ENCODE data around the gene USP44. TPM values are rescaled to one million over a fixed set of nuclear protein-coding genes. Genes with fewer than 3 reads are reported as not detected.

USP44 gene
- total and polyA plus RNA-seq, 7 donors: 0.11 to 0.34 (median 0.17) TPM

DNA sequence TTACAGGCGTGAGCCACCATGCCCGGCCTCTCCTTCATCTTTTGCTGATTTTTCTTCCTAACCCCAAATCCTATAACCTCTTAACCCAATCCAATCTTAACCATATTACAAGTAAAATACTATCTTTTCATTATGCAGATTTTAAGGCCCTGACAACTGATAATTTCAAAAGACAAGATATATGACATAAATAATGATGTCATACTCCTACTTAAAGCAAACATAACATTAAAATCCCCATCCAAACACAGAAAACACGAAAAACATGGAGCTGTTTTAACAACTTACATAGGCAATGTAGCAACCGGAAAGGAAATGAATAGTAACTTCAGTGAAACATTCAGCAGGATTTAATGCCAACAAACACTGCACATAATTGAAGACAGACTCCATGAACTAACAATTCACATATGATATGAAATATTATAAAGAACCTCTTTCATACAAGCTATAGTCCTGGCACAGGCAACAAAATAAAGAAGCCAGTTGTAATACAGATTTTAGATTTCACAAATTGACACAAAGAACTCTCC lies 21.5 kb downstream of the USP44 start:
- DNase-seq (no peak), ATAC-seq (no peak)
- Histone ChIP-seq H3K27me3 (ENCODE audit: insufficient read depth in 3 of 3, low read length in 2 of 3) (no peaks in the 10 kb centered on the region), H3K4me1 (no peaks in the 10 kb centered on the region), H3K9me3 (no peaks in the 10 kb centered on the region), H3K36me3 (ENCODE audit: insufficient read depth in 1 of 2, low read depth in 1 of 2) (no peaks in the 10 kb centered on the region), H3K27ac (no peak overlapping the region), H3K4me3 (no peak overlapping the region)
- TF ChIP-seq, protein P1, sequence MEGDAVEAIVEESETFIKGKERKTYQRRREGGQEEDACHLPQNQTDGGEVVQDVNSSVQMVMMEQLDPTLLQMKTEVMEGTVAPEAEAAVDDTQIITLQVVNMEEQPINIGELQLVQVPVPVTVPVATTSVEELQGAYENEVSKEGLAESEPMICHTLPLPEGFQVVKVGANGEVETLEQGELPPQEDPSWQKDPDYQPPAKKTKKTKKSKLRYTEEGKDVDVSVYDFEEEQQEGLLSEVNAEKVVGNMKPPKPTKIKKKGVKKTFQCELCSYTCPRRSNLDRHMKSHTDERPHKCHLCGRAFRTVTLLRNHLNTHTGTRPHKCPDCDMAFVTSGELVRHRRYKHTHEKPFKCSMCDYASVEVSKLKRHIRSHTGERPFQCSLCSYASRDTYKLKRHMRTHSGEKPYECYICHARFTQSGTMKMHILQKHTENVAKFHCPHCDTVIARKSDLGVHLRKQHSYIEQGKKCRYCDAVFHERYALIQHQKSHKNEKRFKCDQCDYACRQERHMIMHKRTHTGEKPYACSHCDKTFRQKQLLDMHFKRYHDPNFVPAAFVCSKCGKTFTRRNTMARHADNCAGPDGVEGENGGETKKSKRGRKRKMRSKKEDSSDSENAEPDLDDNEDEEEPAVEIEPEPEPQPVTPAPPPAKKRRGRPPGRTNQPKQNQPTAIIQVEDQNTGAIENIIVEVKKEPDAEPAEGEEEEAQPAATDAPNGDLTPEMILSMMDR (IDR thresholded peaks at IDR 0.05): no peak
- 84 to 89% (median 88%) methylated on average over 4 of the region's 4 CpGs for WGBS, 3 donors
- intact Hi-C loops (cut with DNase I): loop anchor here (5.0 to 10.0 kb wide), 2 partner anchors 175 to 192 kb away; no protein-coding TSS in a partner anchor

GRCh38 chr12:95528431-95528830 lies 22.8 kb downstream of the USP44 start:
- Histone ChIP-seq H3K9me3 (no peaks in the 10 kb centered on the region), H3K27me3 (ENCODE audit: insufficient read depth in 3 of 3, low read length in 2 of 3) (no peaks in the 10 kb centered on the region), H3K4me3 (no peak overlapping the region), H3K36me3 (ENCODE audit: insufficient read depth in 1 of 2, low read depth in 1 of 2) (no peaks in the 10 kb centered on the region), H3K27ac (no peak overlapping the region), H3K4me1 (no peaks in the 10 kb centered on the region)
- WGBS, 3 donors: 76 to 79% (median 77%) methylated on average over 4 of the region's 4 CpGs
- ATAC-seq (no peak), DNase-seq (no peak)
- intact Hi-C loops (cut with DNase I): no loop called here
- TF ChIP-seq, protein P1 (IDR thresholded peaks at IDR 0.05): no peak

DNA sequence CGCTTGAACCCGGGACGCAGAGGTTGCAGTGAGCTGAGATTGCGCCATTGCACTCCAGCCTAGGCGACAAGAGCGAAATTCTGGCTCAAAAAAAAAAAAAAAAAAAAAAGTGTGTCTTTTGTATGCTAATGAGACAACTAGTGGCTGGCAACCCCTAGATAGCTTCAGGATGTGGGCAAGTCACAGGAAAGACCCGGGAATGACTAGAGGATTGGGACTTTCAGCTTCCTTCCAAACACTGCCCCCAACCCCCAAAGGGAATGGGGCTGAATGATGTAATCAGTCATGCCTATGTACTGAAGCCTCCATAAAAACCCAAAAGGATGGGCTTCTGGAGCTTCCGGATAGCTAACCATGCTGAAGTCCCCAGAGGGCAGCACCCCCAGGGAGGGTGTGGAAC lies 28.6 kb downstream of the USP44 start:
- Histone ChIP-seq H3K36me3 (ENCODE audit: insufficient read depth in 1 of 2, low read depth in 1 of 2) (no peaks in the 10 kb centered on the region), H3K9me3 (no peaks in the 10 kb centered on the region), H3K4me3 (no peak overlapping the region), H3K27me3 (ENCODE audit: insufficient read depth in 3 of 3, low read length in 2 of 3) (no peaks in the 10 kb centered on the region), H3K4me1 (no peaks in the 10 kb centered on the region), H3K27ac (no peak overlapping the region)
- no peak for ATAC-seq
- 91 to 92% (median 91%) methylated on average over 8 of the region's 8 CpGs for WGBS, 3 donors
- intact Hi-C loops (cut with DNase I): no loop called here
- TF ChIP-seq, protein P1 (IDR thresholded peaks at IDR 0.05): no peak
- no peak for DNase-seq

DNA sequence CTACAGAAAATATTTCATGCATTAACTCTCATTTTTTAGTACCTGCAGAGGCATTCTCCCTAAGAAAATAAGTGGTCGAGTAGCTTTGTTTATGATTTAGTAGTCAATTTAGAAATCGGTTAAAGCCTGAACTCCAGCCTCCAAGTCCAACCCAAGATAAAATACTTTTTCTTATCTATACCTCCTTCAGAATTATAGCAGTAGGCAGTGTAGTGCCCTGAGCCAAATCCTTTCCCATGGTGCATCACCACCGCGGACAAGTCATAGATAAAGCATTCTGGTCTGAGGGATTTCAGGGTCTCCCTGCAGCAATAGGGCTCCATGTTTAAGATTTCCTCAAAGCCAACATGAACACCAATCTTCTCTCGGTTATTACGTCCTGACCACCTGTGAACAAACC lies 30.5 kb downstream of the USP44 start:
- intact Hi-C loops (cut with DNase I): no loop called here
- H3K27me3 ChIP-seq (ENCODE audit: insufficient read depth in 3 of 3, low read length in 2 of 3): no peaks in the 10 kb centered on the region
- WGBS, 3 donors: 91 to 92% (median 91%) methylated on average over 6 of the region's 6 CpGs
- H3K27ac ChIP-seq: no peak overlapping the region
- no peaks in the 10 kb centered on the region for H3K9me3 ChIP-seq
- TF ChIP-seq, protein P1 (IDR thresholded peaks at IDR 0.05): no peak
- DNase-seq (no peak), ATAC-seq (no peak)
- no peak overlapping the region for H3K4me3 ChIP-seq
- H3K36me3 ChIP-seq (ENCODE audit: insufficient read depth in 1 of 2, low read depth in 1 of 2): no peaks in the 10 kb centered on the region
- no peaks in the 10 kb centered on the region for H3K4me1 ChIP-seq

- DNase-seq: no peak
- Histone ChIP-seq H3K9me3 (no peaks in the 10 kb centered on the region), H3K27me3 (ENCODE audit: insufficient read depth in 3 of 3, low read length in 2 of 3) (no peaks in the 10 kb centered on the region), H3K4me1 (no peaks in the 10 kb centered on the region), H3K4me3 (no peak overlapping the region), H3K36me3 (ENCODE audit: insufficient read depth in 1 of 2, low read depth in 1 of 2) (peaks cover under 1 to 17% of the 10 kb centered on the region in 2 donors), H3K27ac (no peak overlapping the region)
- TF ChIP-seq, protein P1 (IDR thresholded peaks at IDR 0.05): no peak
- intact Hi-C loops (cut with DNase I): no loop called here
- ATAC-seq: no peak
Measured at GRCh38 chr12:95518944-95519343, 32.3 kb downstream of the USP44 start.

Data from psoas muscle (tissue), 8 donors.